AG10803 (cell line): Measurements from ENCODE around the gene CELSR1.
A peak's percentile ranks its signal among the peaks of the same experiment; 100 is the strongest.

ENCODE experiments used
- DNase-seq: peaks from one replicate; pipeline ENCODE4 v3.0.0; 2010; ENCODE audit warnings: low read depth
- H3K4me3 ChIP-seq: 2 replicates; pipeline ENCODE4 v1.5.1; 2011; ENCODE audit warnings: mild to moderate bottlenecking, low read length, control low read depth
- TF ChIP-seq, protein P1 (sequence below): conservative IDR thresholded peaks from 2 replicates; pipeline ENCODE4 v1.5.1; 2011; ENCODE audit warnings: mild to moderate bottlenecking, low read length, control low read depth, inconsistent platforms

The CELSR1 gene

DNA sequence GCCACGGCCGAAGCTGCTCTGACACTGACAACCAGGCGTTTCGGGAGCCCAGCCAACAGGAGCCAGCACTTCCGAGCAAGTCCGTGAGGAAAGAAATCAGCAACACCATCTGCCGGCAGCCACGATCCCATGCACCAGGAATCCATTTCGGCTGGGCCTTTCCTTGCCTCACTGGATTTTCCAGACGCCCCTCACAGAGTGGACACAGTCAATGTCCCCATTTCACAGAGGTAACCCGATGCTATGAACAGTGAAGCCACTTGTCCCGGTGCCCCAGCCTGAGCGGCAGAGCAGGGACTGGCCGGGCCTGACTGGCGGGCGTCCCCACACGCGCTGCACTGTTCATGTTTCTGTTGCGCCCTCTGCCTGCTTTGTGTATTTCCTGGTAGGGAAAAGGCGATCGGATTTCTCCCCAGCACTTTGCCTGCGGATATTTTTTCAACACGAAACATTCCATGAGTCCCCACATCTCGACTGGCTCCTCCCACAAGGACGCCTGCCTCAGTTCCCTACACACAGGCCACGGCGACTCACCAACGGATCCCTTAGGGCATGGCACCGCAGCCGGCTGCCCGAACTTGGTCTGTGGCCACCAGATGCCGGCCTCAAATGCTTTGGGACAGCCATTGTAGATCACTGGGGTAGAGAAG is 146.6 kb downstream of the CELSR1 start:
- TF ChIP-seq, protein P1, sequence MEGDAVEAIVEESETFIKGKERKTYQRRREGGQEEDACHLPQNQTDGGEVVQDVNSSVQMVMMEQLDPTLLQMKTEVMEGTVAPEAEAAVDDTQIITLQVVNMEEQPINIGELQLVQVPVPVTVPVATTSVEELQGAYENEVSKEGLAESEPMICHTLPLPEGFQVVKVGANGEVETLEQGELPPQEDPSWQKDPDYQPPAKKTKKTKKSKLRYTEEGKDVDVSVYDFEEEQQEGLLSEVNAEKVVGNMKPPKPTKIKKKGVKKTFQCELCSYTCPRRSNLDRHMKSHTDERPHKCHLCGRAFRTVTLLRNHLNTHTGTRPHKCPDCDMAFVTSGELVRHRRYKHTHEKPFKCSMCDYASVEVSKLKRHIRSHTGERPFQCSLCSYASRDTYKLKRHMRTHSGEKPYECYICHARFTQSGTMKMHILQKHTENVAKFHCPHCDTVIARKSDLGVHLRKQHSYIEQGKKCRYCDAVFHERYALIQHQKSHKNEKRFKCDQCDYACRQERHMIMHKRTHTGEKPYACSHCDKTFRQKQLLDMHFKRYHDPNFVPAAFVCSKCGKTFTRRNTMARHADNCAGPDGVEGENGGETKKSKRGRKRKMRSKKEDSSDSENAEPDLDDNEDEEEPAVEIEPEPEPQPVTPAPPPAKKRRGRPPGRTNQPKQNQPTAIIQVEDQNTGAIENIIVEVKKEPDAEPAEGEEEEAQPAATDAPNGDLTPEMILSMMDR, result peak; percentile 66
- DNase-seq, result peak; percentile 76
- peak overlapping the region; percentile 36 for H3K4me3 ChIP-seq

DNA sequence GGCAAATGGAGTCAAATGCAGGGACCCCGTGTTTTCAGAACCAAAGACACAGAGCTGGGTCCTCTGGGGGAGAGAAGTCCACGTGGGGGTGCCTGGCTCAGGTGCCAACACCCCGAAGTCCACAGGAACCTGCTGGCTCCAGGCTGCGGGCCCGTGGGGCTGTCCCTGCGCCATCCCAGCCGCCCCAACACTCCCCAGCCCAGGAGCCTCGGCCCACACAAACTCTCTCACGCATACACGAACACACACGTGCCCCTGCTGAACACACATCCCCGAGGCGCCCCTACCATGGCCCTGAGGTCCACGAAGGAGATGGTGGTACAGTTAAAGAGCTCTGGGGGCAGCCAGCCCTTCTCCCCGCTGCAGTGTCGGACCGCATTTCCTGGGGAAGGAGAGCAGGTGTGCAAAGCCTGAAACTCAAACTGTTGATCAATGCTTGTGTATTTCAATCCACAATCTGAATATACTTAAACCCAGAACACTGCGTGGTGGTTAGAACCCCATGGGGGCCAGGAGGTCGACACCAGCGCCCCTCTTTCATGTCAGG is 147.2 kb downstream of the CELSR1 start:
- no peak overlapping the region for H3K4me3 ChIP-seq
- no peak for DNase-seq
- TF ChIP-seq, protein P1, result no peak

DNA sequence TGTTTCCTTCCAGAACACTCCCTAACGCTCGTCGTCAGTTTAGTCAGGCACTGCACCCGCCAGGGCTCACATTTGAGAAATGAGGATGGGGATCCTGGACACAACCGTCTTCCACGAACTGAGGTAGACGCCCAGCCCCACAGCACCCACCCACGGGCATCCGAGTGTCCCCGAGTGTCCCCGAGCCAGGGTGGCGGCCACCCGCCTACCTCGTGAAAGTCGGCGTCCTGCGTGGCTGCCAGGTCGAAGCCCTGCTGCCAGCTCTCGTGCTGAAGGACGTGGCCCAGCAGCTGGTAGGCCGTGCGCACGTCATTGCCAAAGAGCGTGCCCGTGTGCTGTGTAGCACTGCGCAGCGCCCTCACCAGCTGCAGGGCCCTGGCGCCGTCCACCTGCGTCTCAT is 148.3 kb downstream of the CELSR1 start:
- DNase-seq, result no peak
- TF ChIP-seq, protein P1, result no peak
- no peak overlapping the region for H3K4me3 ChIP-seq

DNA sequence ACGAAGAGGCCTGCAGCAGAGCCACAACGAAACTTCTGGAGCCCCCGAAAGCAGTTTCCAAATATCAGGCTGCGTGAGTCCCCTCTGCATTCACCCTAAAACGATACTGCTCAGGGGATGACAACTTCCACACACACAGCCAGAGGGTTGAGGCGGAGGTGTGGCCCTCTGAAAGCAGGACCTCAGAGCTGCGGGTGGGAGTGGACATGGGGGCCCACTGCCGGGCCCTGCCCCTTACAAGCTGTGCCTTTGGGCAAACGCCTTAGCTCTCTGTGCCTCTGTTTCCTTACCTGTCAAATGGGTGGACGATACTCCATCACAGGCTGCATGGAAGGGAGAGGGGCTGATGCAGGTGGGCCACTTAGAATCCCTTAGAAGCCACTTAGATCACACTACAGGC is 148.8 kb downstream of the CELSR1 start:
- TF ChIP-seq, protein P1, result no peak
- no peak for DNase-seq
- no peak overlapping the region for H3K4me3 ChIP-seq

DNA sequence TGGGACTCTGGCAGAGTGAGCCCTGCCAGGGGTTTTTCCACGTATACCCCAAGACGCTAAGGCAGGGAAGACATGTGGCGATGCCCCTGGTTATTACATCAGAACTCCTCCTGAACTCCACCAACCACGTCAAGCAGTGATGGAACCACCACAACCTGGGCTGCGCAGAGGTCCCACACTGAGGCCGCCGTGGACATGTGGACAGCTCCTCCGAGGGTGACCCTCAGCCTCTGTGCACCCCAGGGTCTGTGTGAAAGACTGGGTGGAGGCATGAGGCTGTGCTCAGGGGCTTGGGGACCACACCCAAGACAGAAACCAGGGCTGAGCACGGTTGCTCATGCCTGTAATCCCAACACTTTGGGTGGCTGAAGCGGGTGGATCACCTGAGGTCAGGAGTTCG is 149.7 kb downstream of the CELSR1 start:
- TF ChIP-seq, protein P1, result no peak
- DNase-seq, result no peak

DNA sequence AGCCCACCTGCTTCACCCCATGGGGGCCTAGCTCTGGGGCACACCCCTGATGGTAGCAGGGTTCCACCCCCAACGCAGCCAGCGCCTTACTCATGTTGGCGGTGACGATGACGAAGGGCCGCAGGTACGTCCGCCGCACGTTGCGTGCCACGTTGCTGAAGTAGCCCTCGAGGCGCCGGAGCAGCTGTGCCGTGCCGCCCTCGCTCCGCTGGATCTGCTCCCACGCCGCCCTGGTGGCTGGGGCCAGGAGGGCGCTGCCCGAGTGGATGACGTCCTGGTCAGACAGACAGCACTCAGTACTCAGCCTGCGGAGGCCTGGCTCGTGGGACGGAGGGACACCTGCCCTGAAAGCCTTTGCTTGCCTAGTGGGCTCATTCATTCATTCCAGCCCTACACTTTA is 151.1 kb downstream of the CELSR1 start:
- no peak overlapping the region for H3K4me3 ChIP-seq
- TF ChIP-seq, protein P1, result no peak
- DNase-seq, result no peak

More for the DNA sequence above, 149.7 kb downstream of the CELSR1 start:
- no peak overlapping the region for H3K4me3 ChIP-seq

DNA sequence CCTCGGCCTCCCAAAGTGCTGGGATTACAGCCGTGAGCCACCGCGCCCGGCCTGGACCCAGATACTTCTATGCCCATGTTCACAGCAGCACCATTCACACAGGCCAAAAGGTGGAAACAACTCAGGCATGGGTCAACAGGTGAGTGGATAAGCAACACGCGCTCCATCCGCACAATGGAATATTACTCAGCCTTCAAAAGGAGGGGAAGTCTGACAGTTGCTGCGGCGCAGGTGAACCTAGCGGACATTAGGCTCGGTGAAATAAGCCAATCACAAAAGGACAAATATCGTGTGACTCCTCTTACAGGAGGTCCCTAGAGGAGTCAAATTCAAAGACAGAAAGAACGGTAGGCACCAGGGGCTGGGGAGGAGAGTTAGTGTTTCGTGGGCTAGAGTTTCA is 154.9 kb downstream of the CELSR1 start:
- TF ChIP-seq, protein P1, result no peak
- DNase-seq, result no peak
- no peak overlapping the region for H3K4me3 ChIP-seq
